ENCODE data around the gene AHRR.

- TF ChIP-seq MAZ (CRISPR knock-in tag; conservative IDR thresholded peaks at IDR 0.05 in 1 of 2, IDR thresholded peaks at IDR 0.05 in 1 of 2) (no peak), ZNF354B (CRISPR knock-in tag; IDR thresholded peaks at IDR 0.05) (no peak), PHF8 (IDR thresholded peaks at IDR 0.05; ENCODE audit: borderline replicate concordance, low read length) (no peak), ZNF232 (CRISPR knock-in tag; IDR thresholded peaks at IDR 0.05) (no peak), ZZZ3 (IDR thresholded peaks at IDR 0.05) (no peak), RNF219 (CRISPR knock-in tag; IDR thresholded peaks at IDR 0.05) (no peak)
Measured at GRCh38 chr5:305050-305449, 16.5 kb upstream of the AHRR start.
